Activated T-cell treated with anti-CD3 and anti-CD28 coated beads, Interleukin-2, amount 50 U/mL, for 24 hours (primary cell): ENCODE data around the gene HLA-DMA.
A peak's percentile ranks its signal among the peaks of the same experiment; 100 is the strongest.

Source experiments
- DNase-seq: peaks from one replicate; pipeline ENCODE4 v3.0.0-alpha.2; 2020
- H3K27ac Mint-ChIP-seq: 2 replicates; pipeline ENCODE4 v1.8.0; 2020; ENCODE audit warnings: mild to moderate bottlenecking, mixed read lengths
- H3K27me3 Mint-ChIP-seq: 2 replicates; pipeline ENCODE4 v1.8.0; 2020; ENCODE audit warnings: mixed read lengths
- H3K36me3 Mint-ChIP-seq: 2 replicates; pipeline ENCODE4 v1.8.0; 2020; ENCODE audit warnings: low read depth, mixed read lengths
- H3K4me1 Mint-ChIP-seq: 2 replicates; pipeline ENCODE4 v1.8.0; 2020; ENCODE audit warnings: low read depth, mixed read lengths
- H3K4me3 Mint-ChIP-seq: 2 replicates; pipeline ENCODE4 v1.8.0; 2020; ENCODE audit warnings: mild to moderate bottlenecking, moderate library complexity, mixed read lengths
- H3K9me3 Mint-ChIP-seq: 2 replicates; pipeline ENCODE4 v1.8.0; 2020; ENCODE audit warnings: mixed read lengths

The HLA-DMA gene

GRCh38 chr6:32952817-32953739 is at the start of gene HLA-DMA:
HLA-DMA (minus strand) TSS chr6:32953097; CDS start chr6:32953036, 61 bp downstream.
- Mint-ChIP-seq H3K36me3 (no peaks in the 10 kb centered on the region), H3K4me1 (peaks cover 63% of the 10 kb centered on the region), H3K27me3 (no peaks in the 10 kb centered on the region), H3K4me3 (peak within 1 kb of the TSS; percentile 74), H3K9me3 (no peaks in the 10 kb centered on the region), H3K27ac (peak within 1 kb of the TSS; percentile 84)
- DNase-seq, result peak; percentile 80

GRCh38 chr6:33001685-33002084 is 48.8 kb upstream of the HLA-DMA start:
- DNase-seq, result no peak
- H3K27me3 Mint-ChIP-seq, result peaks cover 24% of the 10 kb centered on the region
- H3K9me3 Mint-ChIP-seq, result no peaks in the 10 kb centered on the region
- H3K27ac Mint-ChIP-seq, result no peak overlapping the region
- no peaks in the 10 kb centered on the region for H3K36me3 Mint-ChIP-seq
- H3K4me1 Mint-ChIP-seq, result peaks cover 7% of the 10 kb centered on the region
- no peak overlapping the region for H3K4me3 Mint-ChIP-seq

DNA sequence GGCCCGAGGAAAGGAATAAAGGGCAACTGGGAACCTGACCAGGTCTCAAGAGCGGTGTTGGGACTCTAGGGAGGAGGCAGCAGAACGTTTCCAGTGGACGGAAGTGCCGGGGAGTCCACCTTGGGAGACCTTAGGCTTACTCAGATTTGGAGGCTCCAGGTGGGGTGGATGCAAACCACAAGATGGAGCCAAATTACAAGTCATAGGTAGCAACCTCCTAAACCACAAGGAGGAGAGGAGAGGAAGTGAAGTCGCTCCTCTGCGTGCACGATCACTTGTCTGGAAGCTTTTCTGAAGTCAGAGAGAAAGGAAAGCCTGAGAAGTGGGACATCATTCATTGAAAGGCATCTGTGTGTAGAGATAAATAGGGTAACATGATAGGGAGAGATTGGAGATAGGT is 47.2 kb upstream of the HLA-DMA start:
- no peak overlapping the region for H3K4me3 Mint-ChIP-seq
- no peaks in the 10 kb centered on the region for H3K9me3 Mint-ChIP-seq
- H3K36me3 Mint-ChIP-seq, result no peaks in the 10 kb centered on the region
- no peak for DNase-seq
- peaks cover 7% of the 10 kb centered on the region for H3K4me1 Mint-ChIP-seq
- no peak overlapping the region for H3K27ac Mint-ChIP-seq
- peaks cover 30% of the 10 kb centered on the region for H3K27me3 Mint-ChIP-seq

- DNase-seq, result no peak
- Mint-ChIP-seq H3K27me3 (peaks cover 25% of the 10 kb centered on the region), H3K36me3 (no peaks in the 10 kb centered on the region), H3K4me3 (no peak overlapping the region), H3K4me1 (peaks cover 7% of the 10 kb centered on the region), H3K9me3 (no peaks in the 10 kb centered on the region), H3K27ac (no peak overlapping the region)
Observed at GRCh38 chr6:32995448-32995847, 42.6 kb upstream of the HLA-DMA start.

- no peaks in the 10 kb centered on the region for H3K36me3 Mint-ChIP-seq
- no peaks in the 10 kb centered on the region for H3K9me3 Mint-ChIP-seq
- no peaks in the 10 kb centered on the region for H3K4me1 Mint-ChIP-seq
- DNase-seq, result no peak
- peaks cover 16% of the 10 kb centered on the region for H3K27me3 Mint-ChIP-seq
- no peak overlapping the region for H3K27ac Mint-ChIP-seq
- H3K4me3 Mint-ChIP-seq, result no peak overlapping the region
Observed at GRCh38 chr6:32993363-32993973, 40.6 kb upstream of the HLA-DMA start.

GRCh38 chr6:32991972-32992371 is 39.1 kb upstream of the HLA-DMA start:
- Mint-ChIP-seq H3K27me3 (peaks cover 13% of the 10 kb centered on the region), H3K27ac (no peak overlapping the region), H3K36me3 (no peaks in the 10 kb centered on the region), H3K9me3 (no peaks in the 10 kb centered on the region), H3K4me1 (no peaks in the 10 kb centered on the region), H3K4me3 (no peak overlapping the region)
- DNase-seq, result no peak

GRCh38 chr6:32989368-32989767 is 36.5 kb upstream of the HLA-DMA start:
- H3K27me3 Mint-ChIP-seq, result peaks cover 6% of the 10 kb centered on the region
- no peak overlapping the region for H3K27ac Mint-ChIP-seq
- H3K4me3 Mint-ChIP-seq, result no peak overlapping the region
- H3K36me3 Mint-ChIP-seq, result no peaks in the 10 kb centered on the region
- DNase-seq, result no peak
- H3K9me3 Mint-ChIP-seq, result no peaks in the 10 kb centered on the region
- H3K4me1 Mint-ChIP-seq, result peaks cover 7% of the 10 kb centered on the region

GRCh38 chr6:32984622-32985389 is 31.9 kb upstream of the HLA-DMA start:
- peaks cover 41% of the 10 kb centered on the region for H3K4me1 Mint-ChIP-seq
- peak overlapping the region; percentile 80 for H3K27ac Mint-ChIP-seq
- no peak overlapping the region for H3K4me3 Mint-ChIP-seq
- H3K27me3 Mint-ChIP-seq, result no peaks in the 10 kb centered on the region
- no peaks in the 10 kb centered on the region for H3K9me3 Mint-ChIP-seq
- peak; percentile 89 for DNase-seq
- H3K36me3 Mint-ChIP-seq, result peaks cover 33% of the 10 kb centered on the region

- peaks cover 48% of the 10 kb centered on the region for H3K4me1 Mint-ChIP-seq
- H3K27me3 Mint-ChIP-seq, result no peaks in the 10 kb centered on the region
- H3K9me3 Mint-ChIP-seq, result no peaks in the 10 kb centered on the region
- H3K27ac Mint-ChIP-seq, result peak overlapping the region; percentile 80
- no peak for DNase-seq
- H3K36me3 Mint-ChIP-seq, result peaks cover 40% of the 10 kb centered on the region
- H3K4me3 Mint-ChIP-seq, result no peak overlapping the region
Observed at GRCh38 chr6:32983964-32984621, 31.2 kb upstream of the HLA-DMA start.

GRCh38 chr6:32983493-32983848 is 30.6 kb upstream of the HLA-DMA start:
- DNase-seq, result no peak
- H3K27ac Mint-ChIP-seq, result peak overlapping the region; percentile 68
- no peaks in the 10 kb centered on the region for H3K9me3 Mint-ChIP-seq
- no peaks in the 10 kb centered on the region for H3K27me3 Mint-ChIP-seq
- no peak overlapping the region for H3K4me3 Mint-ChIP-seq
- peaks cover 53% of the 10 kb centered on the region for H3K4me1 Mint-ChIP-seq
- peaks cover 46% of the 10 kb centered on the region for H3K36me3 Mint-ChIP-seq

DNA sequence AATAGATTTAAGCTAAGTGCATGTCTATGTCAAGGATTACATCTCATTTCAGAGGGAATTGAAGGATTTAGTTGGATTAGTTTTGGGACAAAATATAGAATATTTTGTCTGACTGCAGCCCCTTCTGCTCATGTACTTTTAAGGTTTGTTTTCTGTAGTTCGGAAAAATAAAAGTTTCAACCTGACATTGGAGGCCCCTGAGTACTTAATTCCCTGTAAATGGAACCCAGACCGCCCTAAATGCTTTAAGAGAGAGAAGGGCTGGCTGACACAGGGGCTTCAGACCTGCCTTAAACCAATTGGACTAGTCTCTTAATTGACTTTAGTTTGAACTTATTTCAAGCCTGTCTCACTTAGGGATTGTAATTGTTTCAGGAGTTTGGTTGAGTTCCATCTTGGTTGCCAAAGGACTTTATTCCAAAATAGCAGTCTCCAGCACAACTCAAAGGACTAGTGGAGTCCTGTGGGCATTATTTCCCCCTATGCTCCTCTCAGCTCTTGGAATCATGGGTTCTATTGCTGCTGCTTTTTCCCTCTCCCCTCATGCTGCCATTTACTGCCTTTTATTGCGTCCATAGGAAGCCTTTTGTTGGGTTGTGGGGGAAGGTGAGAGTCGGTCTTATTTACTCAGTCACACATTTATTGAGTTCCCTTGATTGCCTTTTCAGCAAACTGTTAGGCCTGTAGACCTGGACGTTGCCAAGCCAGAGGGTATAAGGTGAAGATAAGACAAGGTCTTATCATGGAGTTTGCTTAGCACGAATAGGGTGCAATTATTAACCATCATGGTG is 30.0 kb upstream of the HLA-DMA start:
- Mint-ChIP-seq H3K27ac (peak overlapping the region; percentile 68), H3K36me3 (peaks cover 52% of the 10 kb centered on the region), H3K27me3 (no peaks in the 10 kb centered on the region), H3K4me1 (peaks cover 59% of the 10 kb centered on the region), H3K9me3 (no peaks in the 10 kb centered on the region), H3K4me3 (no peak overlapping the region)
- DNase-seq, result no peak

DNA sequence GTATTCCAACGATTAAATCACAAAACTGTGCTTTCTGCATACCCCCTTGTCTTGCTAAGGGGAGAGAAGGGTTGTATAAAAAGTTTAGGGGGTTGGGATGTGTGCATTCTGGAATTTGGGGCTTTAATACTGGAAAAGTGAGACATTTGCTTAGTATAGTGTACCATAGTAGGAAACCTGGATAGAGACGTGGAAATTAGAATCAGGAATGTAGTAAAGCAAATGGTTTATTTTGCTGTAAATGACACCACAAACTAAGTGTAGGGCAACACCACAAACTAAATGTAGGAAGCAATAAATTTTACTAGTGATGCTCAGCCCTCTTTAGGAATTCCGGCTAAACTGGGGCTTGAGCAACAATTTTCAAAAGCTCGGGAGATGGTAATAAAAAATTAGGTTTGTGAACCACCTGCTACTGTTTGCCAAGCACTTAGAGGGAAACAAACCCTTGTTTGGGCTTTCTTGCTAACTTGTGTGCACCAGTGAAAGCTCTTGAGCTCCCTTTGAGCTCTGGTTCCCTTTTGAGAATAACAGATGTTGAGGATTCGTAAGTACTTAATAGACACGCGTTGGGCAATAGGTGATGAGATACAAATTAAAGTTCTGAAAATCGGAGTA is 29.3 kb upstream of the HLA-DMA start:
- no peak overlapping the region for H3K4me3 Mint-ChIP-seq
- H3K27me3 Mint-ChIP-seq, result no peaks in the 10 kb centered on the region
- H3K36me3 Mint-ChIP-seq, result peaks cover 59% of the 10 kb centered on the region
- peak overlapping the region; percentile 68 for H3K27ac Mint-ChIP-seq
- no peaks in the 10 kb centered on the region for H3K9me3 Mint-ChIP-seq
- no peak for DNase-seq
- H3K4me1 Mint-ChIP-seq, result peaks cover 66% of the 10 kb centered on the region

- H3K27ac Mint-ChIP-seq, result peak overlapping the region; percentile 100
- peaks cover 82% of the 10 kb centered on the region for H3K4me1 Mint-ChIP-seq
- H3K36me3 Mint-ChIP-seq, result peaks cover 76% of the 10 kb centered on the region
- peak overlapping the region; percentile 14 for H3K4me3 Mint-ChIP-seq
- no peaks in the 10 kb centered on the region for H3K9me3 Mint-ChIP-seq
- no peak for DNase-seq
- no peaks in the 10 kb centered on the region for H3K27me3 Mint-ChIP-seq
Observed at GRCh38 chr6:32980488-32981038, 27.7 kb upstream of the HLA-DMA start.
